Spleen (tissue), 11 donors: ENCODE results near the gene CDCA3. TPM values are rescaled to one million over a fixed set of nuclear protein-coding genes. Genes with fewer than 3 reads are reported as not detected.
A peak's percentile ranks its signal among the peaks of the same experiment; 100 is the strongest.

Experiments
- DNase-seq: peaks from one replicate; pipeline ENCODE4 v3.0.0-alpha.2; 2020
- H3K27ac ChIP-seq, 8 donors: fragments of 200-600 bp; sonication (generic) in 7 of 8; 1 replicate in 4 of 8; 2 replicates in 4 of 8; pipeline versions ENCODE4 v1.5.0 to v1.8.0; 2016 to 2021; ENCODE audit warnings: inconsistent platforms in 4 of 8, mild to moderate bottlenecking in 4 of 8, moderate library complexity in 1 of 8
- H3K27me3 ChIP-seq, 7 donors: fragments of 200-600 bp; sonication (generic) in 6 of 7; replicated peaks in 1 of 7; 1 replicate in 4 of 7; 2 replicates in 3 of 7; pipeline versions ENCODE4 v1.5.0 to v1.8.0; 2016 to 2021; ENCODE audit warnings: inconsistent platforms in 3 of 7, mild to moderate bottlenecking in 1 of 7
- H3K36me3 ChIP-seq, 6 donors: fragments of 200-600 bp; sonication (generic) in 5 of 6; 1 replicate in 4 of 6; 2 replicates in 2 of 6; pipeline versions ENCODE4 v1.5.0 to v1.8.0; 2016 to 2021; ENCODE audit warnings: inconsistent platforms in 2 of 6
- H3K4me1 ChIP-seq, 6 donors: fragments of 200-600 bp; sonication (generic) in 5 of 6; 1 replicate in 3 of 6; 2 replicates in 3 of 6; pipeline versions ENCODE4 v1.5.0 to v1.8.0; 2016 to 2021; ENCODE audit warnings: inconsistent platforms in 3 of 6
- H3K4me3 ChIP-seq, 8 donors: fragments of 200-600 bp; sonication (generic) in 7 of 8; 1 replicate in 4 of 8; 2 replicates in 4 of 8; pipeline versions ENCODE4 v1.5.0 to v1.8.0; 2016 to 2021; ENCODE audit warnings: inconsistent platforms in 4 of 8, mild to moderate bottlenecking in 4 of 8, moderate library complexity in 2 of 8
- H3K9me3 ChIP-seq, 8 donors: fragments of 200-600 bp; sonication (generic) in 7 of 8; 1 replicate in 4 of 8; 2 replicates in 4 of 8; pipeline versions ENCODE4 v1.5.0 to v1.8.0; 2016 to 2021; ENCODE audit warnings: inconsistent platforms in 4 of 8
- POLR2A ChIP-seq, 3 donors: fragments of 450-650 bp; IDR thresholded peaks; one replicate each; pipeline ENCODE4 v1.5.1; 2017; ENCODE audit warnings: antibody characterized with exemption in 3 of 3, mild to moderate bottlenecking in 1 of 3
- POLR2AphosphoS5 ChIP-seq, 3 donors: sonication (generic); formaldehyde crosslinking; IDR thresholded peaks; one replicate each; pipeline ENCODE4 v1.5.1; 2017; ENCODE audit warnings: antibody characterized with exemption in 3 of 3
- WGBS, 5 donors: extraction: QIAGEN DNeasy Blood & Tissue Kit in 3 of 5; methylation state at CpG; one replicate each; pipeline versions ENCODE4 v1.1.5 to v1.1.7; 2013 to 2018; 5-methylcytosine and 5-hydroxymethylcytosine counted together
- intact Hi-C: fragments of 100-400 bp; cut with DNase I; formaldehyde crosslinking; loops from one replicate; pipeline ENCODE4 v1.15.0; 2023; ENCODE audit warnings: low total_unique reads
- polyA plus RNA-seq, 3 donors: library from polyadenylated mRNA; stranded (reverse); fragments of 200-250 nt; gene quantifications; one replicate each; pipeline ENCODE4 v1.2.1, GENCODE V29; 2013
- total RNA-seq, 7 donors: library from RNA; depleted of rRNA in 3 of 7; stranded (reverse); fragments of >200 nt in 3 of 7; fragmentation: NEBNext Ultra II Directional in 4 of 7; extraction: Animal tissue kit (Norgen Biotek cat#: 25700) in 4 of 7; gene quantifications; one replicate each; pipeline versions ENCODE4 v1.1.0 to v1.2.1, GENCODE V29; 2016 to 2021
- TF ChIP-seq, protein P1 (sequence below), 11 experiments: fragments of 200-600 bp in 7 of 11; fragments of 450-650 bp in 4 of 11; sonication (generic) in 4 of 11; IDR thresholded peaks in 8 of 11; conservative IDR thresholded peaks in 3 of 11; 1 replicate in 7 of 11; 2 replicates in 4 of 11; pipeline versions ENCODE4 v1.4.0 to v1.8.0; 2016 to 2021; ENCODE audit warnings: antibody characterized with exemption in 11 of 11, inconsistent platforms in 4 of 11, mild to moderate bottlenecking in 1 of 11
- donor health status: healthy with polysubstance abuse.
- donor health status: DM: no; HTN: no; CAD: no; lungs with moderate emphysema.
- donor health status: DM: no; HTN: no; CAD: no.
- donor health status: Bipolar disorder and iron deficiency.
- donor health status: healthy.
- donor health status: DM: no; HTN: no; CAD: no.
- donor health status: DM: yes; HTN: yes; CAD: no.

CDCA3 gene
- total and polyA plus RNA-seq, 10 donors = 1.9 to 18.1 (median 5.4) TPM

DNA sequence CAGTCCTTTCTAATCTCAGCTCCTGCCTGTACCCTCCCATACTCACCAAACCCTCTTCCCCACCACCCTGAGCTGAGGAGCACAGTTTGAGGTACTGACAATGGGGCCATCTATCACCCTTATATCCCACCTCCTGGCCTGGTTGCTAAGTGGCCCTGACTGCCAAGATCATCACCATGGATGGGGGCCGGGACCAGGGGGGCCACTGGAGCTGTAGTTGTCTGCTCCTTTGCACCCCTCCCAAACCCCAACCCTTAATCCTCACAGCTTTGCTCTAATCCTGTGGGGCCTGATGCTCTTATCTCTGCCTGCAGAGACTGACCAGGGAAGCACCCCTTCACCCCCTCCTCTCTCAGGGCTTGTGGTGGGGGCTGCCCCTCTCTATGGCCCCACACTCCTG is 10.8 kb downstream of the CDCA3 start:
- H3K27me3 ChIP-seq = peaks cover 0 to 7% (median 0%) of the 10 kb centered on the region in 7 donors
- peaks cover 0 to 15% (median 0%) of the 10 kb centered on the region in 6 donors for H3K36me3 ChIP-seq

DNA sequence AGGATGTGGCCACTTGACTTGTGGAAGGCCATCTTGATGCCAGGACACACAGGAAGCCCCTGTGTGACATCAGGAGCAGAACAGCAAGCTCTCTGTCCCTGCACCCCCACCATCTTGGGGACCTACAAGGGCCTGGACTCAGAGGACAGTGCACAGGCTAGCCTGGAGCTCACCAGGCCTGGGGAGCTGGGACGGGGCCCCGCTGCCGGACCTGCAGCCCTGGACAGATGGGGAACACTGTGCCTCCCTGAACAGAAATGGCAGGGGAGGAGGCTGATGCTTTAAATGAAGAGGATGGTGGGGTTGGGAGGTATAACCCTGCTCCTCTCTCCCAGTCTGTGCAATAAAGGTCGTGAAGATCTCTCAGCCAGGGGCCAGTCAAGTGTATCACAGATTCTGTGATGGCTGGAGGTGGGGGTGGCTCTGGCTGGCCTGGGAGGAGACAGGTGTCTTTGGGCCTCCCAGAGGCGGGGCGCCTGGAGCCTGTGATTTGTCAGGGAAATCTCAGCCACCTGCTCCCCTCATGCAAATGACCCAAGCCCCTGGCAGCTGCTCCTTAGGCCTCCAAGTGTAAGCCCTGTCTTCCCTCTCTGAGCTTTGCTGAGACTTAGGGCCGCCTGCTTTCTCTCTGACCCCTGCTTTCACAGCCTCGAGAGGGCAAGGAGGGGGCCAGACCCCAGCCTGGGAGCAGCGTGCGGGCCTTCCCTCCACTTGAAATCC is 11.4 kb downstream of the CDCA3 start:
- Histone ChIP-seq H3K36me3 (peaks cover 0 to 10% (median 0%) of the 10 kb centered on the region in 6 donors), H3K27ac (peak overlapping the region in 4 of 8 donors; percentile 14 to 67 (median 50)), H3K4me3 (no peak overlapping the region), H3K4me1 (peaks cover 0 to 22% (median 7%) of the 10 kb centered on the region in 6 donors), H3K27me3 (peaks cover 0 to 7% (median 0%) of the 10 kb centered on the region in 7 donors), H3K9me3 (no peaks in the 10 kb centered on the region)
- 74 to 87% (median 81%) methylated on average over 6 to 10 of the region's 10 CpGs for WGBS, 5 donors
- TF ChIP-seq POLR2A (IDR thresholded peaks at IDR 0.05) = no peak
- TF ChIP-seq, protein P1, sequence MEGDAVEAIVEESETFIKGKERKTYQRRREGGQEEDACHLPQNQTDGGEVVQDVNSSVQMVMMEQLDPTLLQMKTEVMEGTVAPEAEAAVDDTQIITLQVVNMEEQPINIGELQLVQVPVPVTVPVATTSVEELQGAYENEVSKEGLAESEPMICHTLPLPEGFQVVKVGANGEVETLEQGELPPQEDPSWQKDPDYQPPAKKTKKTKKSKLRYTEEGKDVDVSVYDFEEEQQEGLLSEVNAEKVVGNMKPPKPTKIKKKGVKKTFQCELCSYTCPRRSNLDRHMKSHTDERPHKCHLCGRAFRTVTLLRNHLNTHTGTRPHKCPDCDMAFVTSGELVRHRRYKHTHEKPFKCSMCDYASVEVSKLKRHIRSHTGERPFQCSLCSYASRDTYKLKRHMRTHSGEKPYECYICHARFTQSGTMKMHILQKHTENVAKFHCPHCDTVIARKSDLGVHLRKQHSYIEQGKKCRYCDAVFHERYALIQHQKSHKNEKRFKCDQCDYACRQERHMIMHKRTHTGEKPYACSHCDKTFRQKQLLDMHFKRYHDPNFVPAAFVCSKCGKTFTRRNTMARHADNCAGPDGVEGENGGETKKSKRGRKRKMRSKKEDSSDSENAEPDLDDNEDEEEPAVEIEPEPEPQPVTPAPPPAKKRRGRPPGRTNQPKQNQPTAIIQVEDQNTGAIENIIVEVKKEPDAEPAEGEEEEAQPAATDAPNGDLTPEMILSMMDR (IDR thresholded peaks at IDR 0.05 in 8 of 11, conservative IDR thresholded peaks at IDR 0.05 in 3 of 11) = no peak
- TF ChIP-seq POLR2AphosphoS5 (IDR thresholded peaks at IDR 0.05) = peak in 1 of 3 donors; percentile 37
- peak; percentile 86 for DNase-seq
- intact Hi-C loops = no loop called here

More for the DNA sequence above, 10.8 kb downstream of the CDCA3 start:
- TF ChIP-seq, protein P1 (IDR thresholded peaks at IDR 0.05 in 8 of 11, conservative IDR thresholded peaks at IDR 0.05 in 3 of 11) = no peak
- TF ChIP-seq POLR2AphosphoS5 (IDR thresholded peaks at IDR 0.05) (no peak), POLR2A (IDR thresholded peaks at IDR 0.05) (no peak)
- 68 to 100% (median 81%) methylated on average over 1 of the region's 1 CpG for WGBS, 5 donors
- intact Hi-C loops = no loop called here
- Histone ChIP-seq H3K9me3 (no peaks in the 10 kb centered on the region), H3K4me1 (peaks cover 0 to 22% (median 7%) of the 10 kb centered on the region in 6 donors), H3K27ac (peak overlapping the region in 4 of 8 donors; percentile 14 to 67 (median 50)), H3K4me3 (no peak overlapping the region)
- DNase-seq = no peak

DNA sequence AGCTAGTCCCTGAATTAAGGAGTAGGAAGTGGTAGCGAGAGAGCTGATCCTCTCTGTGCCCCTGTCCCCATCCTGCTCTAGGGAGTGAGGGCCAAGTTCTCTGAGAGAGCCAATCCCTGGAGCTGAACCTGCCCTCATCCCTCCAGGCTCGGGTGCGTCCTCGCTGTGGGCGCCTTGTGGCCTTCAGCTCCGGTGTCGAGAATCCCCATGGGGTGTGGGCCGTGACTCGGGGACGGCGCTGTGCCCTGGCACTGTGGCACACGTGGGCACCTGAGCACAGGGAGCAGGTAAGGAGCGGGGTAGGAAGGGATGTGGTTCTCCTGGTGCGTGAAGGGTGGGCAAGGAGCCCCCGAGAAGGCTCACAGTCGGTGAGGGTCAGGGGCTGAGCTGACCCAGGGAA is 12.2 kb downstream of the CDCA3 start:
- H3K4me1 ChIP-seq = peaks cover 0 to 22% (median 7%) of the 10 kb centered on the region in 6 donors
- H3K27ac ChIP-seq = no peak overlapping the region
- WGBS, 5 donors = 84 to 95% (median 92%) methylated on average over 10 to 16 of the region's 16 CpGs
- no peak overlapping the region for H3K4me3 ChIP-seq
- no peaks in the 10 kb centered on the region for H3K9me3 ChIP-seq
- no peak for DNase-seq
- peaks cover 0 to 11% (median 0%) of the 10 kb centered on the region in 6 donors for H3K36me3 ChIP-seq
- no peak for TF ChIP-seq POLR2A (IDR thresholded peaks at IDR 0.05)
- TF ChIP-seq, protein P1 (IDR thresholded peaks at IDR 0.05 in 8 of 11, conservative IDR thresholded peaks at IDR 0.05 in 3 of 11) = no peak
- TF ChIP-seq POLR2AphosphoS5 (IDR thresholded peaks at IDR 0.05) = no peak
- intact Hi-C loops = no loop called here
- peaks cover 0 to 7% (median 0%) of the 10 kb centered on the region in 7 donors for H3K27me3 ChIP-seq

DNA sequence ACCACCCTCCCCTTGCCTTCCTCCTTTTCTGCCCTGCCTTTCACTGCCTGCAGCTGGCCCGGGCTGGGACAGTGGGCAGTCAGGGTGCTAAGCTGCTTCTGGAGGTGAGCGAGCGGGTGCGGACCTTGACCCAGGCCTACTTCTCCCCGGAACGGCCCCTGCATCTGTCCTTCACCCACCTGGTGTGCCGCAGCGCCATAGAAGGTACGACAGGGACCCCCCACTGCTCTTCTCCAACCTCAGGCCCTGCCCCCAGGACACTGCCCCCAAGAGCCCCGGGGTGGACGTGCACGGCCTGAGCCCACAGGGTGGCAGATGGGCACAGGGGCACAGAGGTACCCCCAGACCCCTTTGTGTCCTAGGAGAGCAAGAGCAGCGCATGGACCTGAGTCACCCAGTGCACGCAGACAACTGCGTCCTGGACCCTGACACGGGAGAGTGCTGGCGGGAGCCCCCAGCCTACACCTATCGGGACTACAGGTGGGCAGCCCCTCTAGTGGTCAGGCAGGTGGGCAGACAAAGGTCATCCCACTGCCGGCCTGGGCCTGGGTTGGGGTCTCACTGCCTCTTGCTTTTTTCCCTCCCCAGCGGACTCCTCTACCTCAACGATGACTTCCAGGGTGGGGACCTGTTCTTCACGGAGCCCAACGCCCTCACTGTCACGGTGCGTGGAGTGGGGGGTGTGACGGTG is 13.6 kb downstream of the CDCA3 start:
- peaks cover 0 to 13% (median 0%) of the 10 kb centered on the region in 6 donors for H3K36me3 ChIP-seq
- intact Hi-C loops = no loop called here
- WGBS, 5 donors = 87 to 96% (median 92%) methylated on average over 24 to 26 of the region's 26 CpGs

More for the DNA sequence above, 13.6 kb downstream of the CDCA3 start:
- H3K9me3 ChIP-seq = no peaks in the 10 kb centered on the region
- no peaks in the 10 kb centered on the region for H3K27me3 ChIP-seq
- no peak overlapping the region for H3K4me3 ChIP-seq
- no peak for DNase-seq
- peaks cover 0 to 23% (median 7%) of the 10 kb centered on the region in 6 donors for H3K4me1 ChIP-seq
- TF ChIP-seq POLR2A (IDR thresholded peaks at IDR 0.05) (no peak), POLR2AphosphoS5 (IDR thresholded peaks at IDR 0.05) (no peak)
- TF ChIP-seq, protein P1 (IDR thresholded peaks at IDR 0.05 in 8 of 11, conservative IDR thresholded peaks at IDR 0.05 in 3 of 11) = no peak
- H3K27ac ChIP-seq = no peak overlapping the region
